ENCODE measurements around the gene TCFL5. TPM values are rescaled to one million over a fixed set of nuclear protein-coding genes. Genes with fewer than 3 reads are reported as not detected.
A peak's percentile ranks its signal among the peaks of the same experiment; 100 is the strongest.

TCFL5 gene
- total and polyA plus RNA-seq, 12 donors = 3.5 to 12.0 (median 5.5) TPM

DNA sequence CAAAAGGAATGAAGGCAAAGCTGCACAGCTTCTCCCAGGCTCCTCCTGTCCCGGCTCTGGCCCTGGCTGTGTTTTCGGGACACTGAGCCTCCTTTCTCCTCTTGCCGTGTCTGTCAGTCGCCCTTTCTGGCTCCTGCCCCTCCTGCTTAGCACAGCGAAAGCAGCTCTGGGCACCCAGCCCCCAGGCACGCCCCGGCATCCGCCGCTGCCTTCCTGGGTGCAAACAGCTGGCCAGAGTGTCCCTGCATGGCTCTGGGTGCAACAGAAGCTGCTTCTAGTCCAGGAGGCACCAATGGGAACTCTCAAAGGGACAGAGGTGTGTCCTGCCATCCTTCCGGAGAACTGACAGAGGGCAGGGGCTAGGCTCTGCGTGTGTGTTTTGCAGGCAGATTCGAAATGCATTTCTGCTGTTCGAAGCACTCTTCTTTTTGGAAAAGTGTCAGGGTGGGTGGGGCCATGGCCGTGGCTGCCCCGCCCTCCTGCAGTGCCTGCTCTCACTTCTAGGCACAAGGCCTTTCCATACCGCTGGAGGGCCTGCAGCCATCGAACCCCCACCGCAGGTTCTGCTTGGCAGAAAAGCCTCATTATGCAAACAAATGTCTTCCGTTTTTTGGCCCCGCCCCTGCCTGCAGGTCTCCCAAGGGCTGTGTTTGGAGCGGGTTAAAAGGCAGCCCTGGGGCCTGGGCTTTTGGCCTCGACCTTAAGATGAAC is 29.3 kb downstream of the TCFL5 start:
- intact Hi-C loops (cut with DNase I) = no loop called here
- no peaks in the 10 kb centered on the region for H3K27me3 ChIP-seq
- no peak overlapping the region for H3K4me3 ChIP-seq
- peak overlapping the region in 1 of 5 donors; percentile 42 for H3K27ac ChIP-seq
- TF ChIP-seq, protein P1, sequence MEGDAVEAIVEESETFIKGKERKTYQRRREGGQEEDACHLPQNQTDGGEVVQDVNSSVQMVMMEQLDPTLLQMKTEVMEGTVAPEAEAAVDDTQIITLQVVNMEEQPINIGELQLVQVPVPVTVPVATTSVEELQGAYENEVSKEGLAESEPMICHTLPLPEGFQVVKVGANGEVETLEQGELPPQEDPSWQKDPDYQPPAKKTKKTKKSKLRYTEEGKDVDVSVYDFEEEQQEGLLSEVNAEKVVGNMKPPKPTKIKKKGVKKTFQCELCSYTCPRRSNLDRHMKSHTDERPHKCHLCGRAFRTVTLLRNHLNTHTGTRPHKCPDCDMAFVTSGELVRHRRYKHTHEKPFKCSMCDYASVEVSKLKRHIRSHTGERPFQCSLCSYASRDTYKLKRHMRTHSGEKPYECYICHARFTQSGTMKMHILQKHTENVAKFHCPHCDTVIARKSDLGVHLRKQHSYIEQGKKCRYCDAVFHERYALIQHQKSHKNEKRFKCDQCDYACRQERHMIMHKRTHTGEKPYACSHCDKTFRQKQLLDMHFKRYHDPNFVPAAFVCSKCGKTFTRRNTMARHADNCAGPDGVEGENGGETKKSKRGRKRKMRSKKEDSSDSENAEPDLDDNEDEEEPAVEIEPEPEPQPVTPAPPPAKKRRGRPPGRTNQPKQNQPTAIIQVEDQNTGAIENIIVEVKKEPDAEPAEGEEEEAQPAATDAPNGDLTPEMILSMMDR (IDR thresholded peaks at IDR 0.05) = no peak
- TF ChIP-seq POLR2A (IDR thresholded peaks at IDR 0.05) = no peak
- H3K9me3 ChIP-seq (replicated peaks in 1 of 3) = no peaks in the 10 kb centered on the region
- 42 to 62% (median 53%) methylated on average over 14 to 22 of the region's 22 CpGs for WGBS, 4 donors
- peak in 5 of 7 donors; percentile 21 to 65 (median 54) for DNase-seq
- no peaks in the 10 kb centered on the region for H3K36me3 ChIP-seq (replicated peaks in 1 of 2)
- H3K4me1 ChIP-seq (replicated peaks in 1 of 2) = no peaks in the 10 kb centered on the region

DNA sequence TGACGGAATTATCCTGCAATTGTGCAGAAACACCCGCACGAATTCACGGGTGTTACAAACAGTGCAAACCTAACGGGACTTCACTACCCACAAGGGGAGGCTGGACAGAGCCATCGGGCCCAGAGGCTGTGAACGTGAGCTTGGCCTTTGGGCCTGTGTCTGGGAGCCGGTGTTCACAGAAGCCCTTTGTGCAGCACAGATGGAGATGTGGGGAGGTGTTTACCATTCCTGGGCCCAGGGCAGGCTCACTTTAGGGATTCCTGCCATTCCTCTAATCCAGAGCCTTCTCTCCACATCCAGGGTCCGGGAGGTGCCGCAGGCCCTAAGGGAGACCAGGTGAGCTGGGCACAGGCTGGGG is 29.8 kb downstream of the TCFL5 start:
- H3K4me1 ChIP-seq (replicated peaks in 1 of 2) = no peaks in the 10 kb centered on the region
- no peaks in the 10 kb centered on the region for H3K36me3 ChIP-seq (replicated peaks in 1 of 2)
- DNase-seq = no peak
- intact Hi-C loops (cut with DNase I) = no loop called here
- H3K27ac ChIP-seq = peak overlapping the region in 1 of 5 donors; percentile 42
- H3K27me3 ChIP-seq = no peaks in the 10 kb centered on the region
- TF ChIP-seq, protein P1 (IDR thresholded peaks at IDR 0.05) = no peak
- no peak for TF ChIP-seq POLR2A (IDR thresholded peaks at IDR 0.05)
- 75 to 96% (median 88%) methylated on average over 8 to 10 of the region's 10 CpGs for WGBS, 4 donors
- H3K9me3 ChIP-seq (replicated peaks in 1 of 3) = no peaks in the 10 kb centered on the region
- no peak overlapping the region for H3K4me3 ChIP-seq

DNA sequence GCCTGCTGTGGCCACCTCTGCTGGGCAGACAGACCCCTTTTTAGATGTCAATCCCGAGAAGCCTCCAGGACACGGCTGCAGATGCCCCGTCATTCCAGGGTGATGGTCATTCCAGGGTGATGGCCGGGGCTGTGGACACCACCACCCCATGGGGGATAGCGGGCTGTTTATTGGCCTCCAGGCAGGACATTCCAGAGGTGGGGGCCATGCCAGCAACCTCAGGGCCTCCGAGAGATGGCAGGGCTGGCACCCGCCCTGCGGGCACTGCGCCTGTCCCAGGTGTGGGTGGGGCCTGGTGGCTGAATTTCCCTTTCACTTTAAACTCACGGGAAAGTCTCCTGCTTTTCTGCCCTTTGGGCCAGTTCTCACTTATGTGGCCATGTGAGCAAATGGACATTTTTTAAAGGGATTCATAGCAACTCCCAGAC is 30.2 kb downstream of the TCFL5 start:
- Histone ChIP-seq H3K9me3 (replicated peaks in 1 of 3) (no peaks in the 10 kb centered on the region), H3K27ac (no peak overlapping the region), H3K36me3 (replicated peaks in 1 of 2) (no peaks in the 10 kb centered on the region), H3K27me3 (no peaks in the 10 kb centered on the region), H3K4me1 (replicated peaks in 1 of 2) (no peaks in the 10 kb centered on the region), H3K4me3 (no peak overlapping the region)
- no peak for DNase-seq
- TF ChIP-seq POLR2A (IDR thresholded peaks at IDR 0.05) = no peak
- TF ChIP-seq, protein P1 (IDR thresholded peaks at IDR 0.05) = no peak
- intact Hi-C loops (cut with DNase I) = no loop called here
- WGBS, 4 donors = 80 to 92% (median 87%) methylated on average over 1 to 10 of the region's 10 CpGs; no CpG with 5 or more reads in 1 of the 4 donors

DNA sequence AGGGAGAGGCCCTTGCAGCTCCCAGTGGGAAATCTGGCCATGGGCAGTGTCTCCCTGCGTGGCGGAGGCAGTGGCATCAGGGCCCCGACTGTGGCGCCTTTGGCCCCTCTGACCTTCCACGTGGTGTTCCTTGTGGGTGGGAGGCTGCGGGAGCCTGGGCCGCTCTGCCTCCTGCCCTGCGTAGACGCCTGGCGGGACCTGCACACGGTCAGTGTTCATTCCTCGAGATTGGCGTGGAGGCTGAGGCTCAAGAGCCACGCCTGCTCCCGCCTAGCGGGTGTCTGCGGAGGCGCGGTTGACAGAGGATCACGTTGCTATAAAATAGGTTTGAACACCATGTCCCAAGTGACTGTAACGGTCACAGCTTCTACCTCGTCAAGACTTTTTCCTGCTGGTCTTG is 30.8 kb downstream of the TCFL5 start:
- Histone ChIP-seq H3K9me3 (replicated peaks in 1 of 3) (no peaks in the 10 kb centered on the region), H3K4me1 (replicated peaks in 1 of 2) (no peaks in the 10 kb centered on the region), H3K27me3 (no peaks in the 10 kb centered on the region), H3K36me3 (replicated peaks in 1 of 2) (no peaks in the 10 kb centered on the region), H3K27ac (no peak overlapping the region), H3K4me3 (no peak overlapping the region)
- intact Hi-C loops (cut with DNase I) = no loop called here
- no peak for TF ChIP-seq POLR2A (IDR thresholded peaks at IDR 0.05)
- TF ChIP-seq, protein P1 (IDR thresholded peaks at IDR 0.05) = no peak
- no peak for DNase-seq
- 92 to 100% (median 95%) methylated on average over 1 to 22 of the region's 22 CpGs; no CpG with 5 or more reads in 1 of the 4 donors for WGBS, 4 donors

All from adrenal gland (tissue), 12 donors.